ENCODE measurements around the gene PLAAT1. TPM values are rescaled to one million over a fixed set of nuclear protein-coding genes. Genes with fewer than 3 reads are reported as not detected.

The PLAAT1 gene
- polyA plus RNA-seq, 1 donor from 2014 or later = 10.7 TPM

GRCh38 chr3:193211984-193212383 is 29.0 kb upstream of the PLAAT1 start:
- no peaks in the 10 kb centered on the region for H3K79me2 ChIP-seq (replicated peaks; ENCODE audit: insufficient read depth, low read length)
- TF ChIP-seq EZH2 (IDR thresholded peaks at IDR 0.05; ENCODE audit: borderline replicate concordance, insufficient read depth, low read length, poor library complexity, severe bottlenecking) = no peak
- TF ChIP-seq EP300 (conservative IDR thresholded peaks at IDR 0.05; ENCODE audit: poor library complexity, severe bottlenecking) = peak; percentile 98
- TF ChIP-seq SMC3 (conservative IDR thresholded peaks at IDR 0.05; ENCODE audit: poor library complexity) = peak; percentile 39
- TF ChIP-seq TAF1 (IDR thresholded peaks at IDR 0.05; ENCODE audit: low read depth) = no peak
- TF ChIP-seq MXI1 (conservative IDR thresholded peaks at IDR 0.05; ENCODE audit: poor library complexity, severe bottlenecking) = no peak
- no peak for TF ChIP-seq REST (IDR thresholded peaks at IDR 0.05; ENCODE audit: borderline replicate concordance)
- no peak for TF ChIP-seq CTCF (IDR thresholded peaks at IDR 0.05; ENCODE audit: poor library complexity, severe bottlenecking)
- peak; percentile 77 for TF ChIP-seq POLR2AphosphoS5 (IDR thresholded peaks at IDR 0.05)
- TF ChIP-seq RAD21 (conservative IDR thresholded peaks at IDR 0.05) = peak; percentile 46
- no peak overlapping the region for H2AFZ ChIP-seq (ENCODE audit: low read depth, low read length)
- no peaks in the 10 kb centered on the region for H3K27me3 ChIP-seq (ENCODE audit: insufficient read depth, low read depth, low read length)
- no peaks in the 10 kb centered on the region for H4K20me1 ChIP-seq (ENCODE audit: insufficient read depth)
- H3F3A ChIP-seq (ENCODE audit: insufficient read depth, low read length, poor library complexity, severe bottlenecking) = no peaks in the 10 kb centered on the region
- no peaks in the 10 kb centered on the region for H3K36me3 ChIP-seq (ENCODE audit: insufficient read depth, low read length)
- H3K27ac ChIP-seq (ENCODE audit: low read length) = peak overlapping the region; percentile 70
- H3K9me3 ChIP-seq (ENCODE audit: low read length) = no peaks in the 10 kb centered on the region
- H3K9ac ChIP-seq (ENCODE audit: low read length) = peak overlapping the region; percentile 17
- no peaks in the 10 kb centered on the region for H3K9me2 ChIP-seq (ENCODE audit: insufficient read depth, low read length)
- peak overlapping the region; percentile 12 for H3K4me2 ChIP-seq (ENCODE audit: low read length)
- H3K4me3 ChIP-seq (ENCODE audit: low read length) = no peak overlapping the region

GRCh38 chr3:193212844-193213243 is 28.2 kb upstream of the PLAAT1 start:
- Histone ChIP-seq H2AFZ (ENCODE audit: low read depth, low read length) (no peak overlapping the region), H4K20me1 (ENCODE audit: insufficient read depth) (no peaks in the 10 kb centered on the region), H3K9me3 (ENCODE audit: low read length) (no peaks in the 10 kb centered on the region), H3K27ac (ENCODE audit: low read length) (peak overlapping the region; percentile 70), H3K79me2 (replicated peaks; ENCODE audit: insufficient read depth, low read length) (no peaks in the 10 kb centered on the region), H3K9me2 (ENCODE audit: insufficient read depth, low read length) (no peaks in the 10 kb centered on the region), H3K9ac (ENCODE audit: low read length) (peak overlapping the region; percentile 1), H3K4me3 (ENCODE audit: low read length) (no peak overlapping the region), H3K27me3 (ENCODE audit: insufficient read depth, low read depth, low read length) (no peaks in the 10 kb centered on the region), H3F3A (ENCODE audit: insufficient read depth, low read length, poor library complexity, severe bottlenecking) (no peaks in the 10 kb centered on the region), H3K36me3 (ENCODE audit: insufficient read depth, low read length) (no peaks in the 10 kb centered on the region), H3K4me2 (ENCODE audit: low read length) (peak overlapping the region; percentile 12)
- TF ChIP-seq EZH2 (IDR thresholded peaks at IDR 0.05; ENCODE audit: borderline replicate concordance, insufficient read depth, low read length, poor library complexity, severe bottlenecking) (no peak), REST (IDR thresholded peaks at IDR 0.05; ENCODE audit: borderline replicate concordance) (peak; percentile 28), RAD21 (conservative IDR thresholded peaks at IDR 0.05) (peak; percentile 17), CTCF (IDR thresholded peaks at IDR 0.05; ENCODE audit: poor library complexity, severe bottlenecking) (no peak)
